IPS-11a (cell line): ENCODE results near the gene USP9Y.

Experiments
- H3K4me3 ChIP-seq: one replicate; pipeline ENCODE4 v1.5.1; 2013; ENCODE audit warnings: low read depth, low read length, control low read depth

The USP9Y gene, protein sequence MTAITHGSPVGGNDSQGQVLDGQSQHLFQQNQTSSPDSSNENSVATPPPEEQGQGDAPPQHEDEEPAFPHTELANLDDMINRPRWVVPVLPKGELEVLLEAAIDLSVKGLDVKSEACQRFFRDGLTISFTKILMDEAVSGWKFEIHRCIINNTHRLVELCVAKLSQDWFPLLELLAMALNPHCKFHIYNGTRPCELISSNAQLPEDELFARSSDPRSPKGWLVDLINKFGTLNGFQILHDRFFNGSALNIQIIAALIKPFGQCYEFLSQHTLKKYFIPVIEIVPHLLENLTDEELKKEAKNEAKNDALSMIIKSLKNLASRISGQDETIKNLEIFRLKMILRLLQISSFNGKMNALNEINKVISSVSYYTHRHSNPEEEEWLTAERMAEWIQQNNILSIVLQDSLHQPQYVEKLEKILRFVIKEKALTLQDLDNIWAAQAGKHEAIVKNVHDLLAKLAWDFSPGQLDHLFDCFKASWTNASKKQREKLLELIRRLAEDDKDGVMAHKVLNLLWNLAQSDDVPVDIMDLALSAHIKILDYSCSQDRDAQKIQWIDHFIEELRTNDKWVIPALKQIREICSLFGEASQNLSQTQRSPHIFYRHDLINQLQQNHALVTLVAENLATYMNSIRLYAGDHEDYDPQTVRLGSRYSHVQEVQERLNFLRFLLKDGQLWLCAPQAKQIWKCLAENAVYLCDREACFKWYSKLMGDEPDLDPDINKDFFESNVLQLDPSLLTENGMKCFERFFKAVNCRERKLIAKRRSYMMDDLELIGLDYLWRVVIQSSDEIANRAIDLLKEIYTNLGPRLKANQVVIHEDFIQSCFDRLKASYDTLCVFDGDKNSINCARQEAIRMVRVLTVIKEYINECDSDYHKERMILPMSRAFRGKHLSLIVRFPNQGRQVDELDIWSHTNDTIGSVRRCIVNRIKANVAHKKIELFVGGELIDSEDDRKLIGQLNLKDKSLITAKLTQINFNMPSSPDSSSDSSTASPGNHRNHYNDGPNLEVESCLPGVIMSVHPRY (N-terminal part only)

GRCh38 chrY:12701181-12701695 is at the start of gene USP9Y:
Gene USP9Y (plus strand): TSS chrY:12701231. CDS start chrY:12709448, 8,217 bp downstream.
- no peak within 1 kb of the TSS for H3K4me3 ChIP-seq

DNA sequence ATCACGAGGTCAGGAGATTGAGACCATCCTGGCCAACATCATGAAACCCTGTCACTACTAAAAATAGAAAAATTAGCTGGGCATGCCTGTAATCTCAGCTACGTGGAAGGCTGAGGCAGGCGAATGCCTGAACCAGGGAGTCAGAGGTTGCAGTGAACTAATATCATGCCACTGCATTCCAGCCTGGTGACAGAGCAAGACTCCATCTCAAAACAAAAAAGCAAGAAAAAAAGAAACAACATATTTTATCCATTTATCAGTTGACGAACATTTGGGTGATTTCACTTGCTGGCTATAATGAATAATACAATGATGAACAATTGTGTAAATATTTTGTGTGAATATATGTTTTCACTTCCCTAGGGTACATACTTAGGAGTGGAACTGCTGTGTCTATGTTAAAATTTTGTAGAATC is 49.4 kb upstream of the USP9Y start:
- H3K4me3 ChIP-seq = no peak overlapping the region

GRCh38 chrY:12661745-12662681 is 39.0 kb upstream of the USP9Y start:
- peak overlapping the region; percentile 92 for H3K4me3 ChIP-seq

DNA sequence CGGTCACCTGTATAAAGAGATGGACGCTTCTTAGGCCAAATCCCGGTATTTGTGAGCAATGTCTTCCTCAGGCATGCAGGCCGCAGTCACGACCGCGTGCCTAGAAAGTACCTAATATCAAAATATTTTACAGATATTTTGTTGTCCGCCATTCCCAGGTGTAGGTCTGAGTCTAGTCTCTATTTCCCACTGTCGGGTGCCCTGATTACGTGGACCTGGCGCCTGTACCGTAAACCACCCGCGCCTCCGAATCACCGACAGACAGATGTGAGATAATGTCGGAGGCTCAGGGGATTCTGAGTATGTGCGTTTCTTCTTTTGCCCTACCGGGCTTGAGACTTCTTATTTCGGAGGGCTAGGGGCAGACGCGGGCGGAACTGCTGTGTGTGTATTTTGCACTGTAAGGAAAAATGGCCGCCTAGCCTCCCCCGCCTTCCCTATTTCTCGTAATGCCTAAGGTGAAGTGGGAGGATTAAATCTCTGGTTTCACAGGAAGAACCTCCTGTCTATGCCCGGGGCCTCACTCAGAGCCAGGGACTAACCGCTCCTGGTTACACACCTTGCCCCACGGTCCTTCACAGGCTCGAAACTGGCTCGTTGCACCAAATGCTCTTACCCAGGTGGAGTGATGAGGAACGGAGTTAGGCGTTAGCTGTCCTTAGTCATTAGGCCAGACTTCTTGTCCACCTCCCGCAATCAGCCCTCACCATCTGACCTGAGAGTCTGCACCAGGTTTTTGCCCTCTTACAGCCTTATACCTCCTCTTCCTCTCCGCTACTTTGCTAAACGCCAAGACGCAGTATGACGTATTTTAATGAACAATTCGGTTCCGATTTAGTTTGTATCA is 38.1 kb upstream of the USP9Y start:
- H3K4me3 ChIP-seq = peak overlapping the region; percentile 92

DNA sequence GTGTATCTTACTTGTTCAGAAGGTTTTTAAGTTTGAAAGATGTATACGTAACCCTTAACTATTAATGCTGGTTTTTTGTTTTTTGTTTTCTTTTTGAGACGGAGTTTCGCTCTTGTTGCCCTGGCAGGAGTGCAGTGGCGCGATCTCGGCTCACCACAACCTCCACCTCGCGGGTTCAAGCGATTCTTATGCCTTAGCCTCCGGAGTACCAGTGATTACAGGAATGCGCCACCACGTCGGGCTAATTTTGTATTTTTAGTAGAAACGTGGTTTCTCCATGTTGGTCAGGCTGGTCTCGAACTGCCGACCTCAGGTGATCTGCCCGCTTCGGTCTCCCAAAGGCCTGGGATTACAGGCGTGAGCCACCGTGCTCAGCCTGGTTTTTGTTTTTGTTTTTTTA is 37.2 kb upstream of the USP9Y start:
- peak overlapping the region; percentile 92 for H3K4me3 ChIP-seq

DNA sequence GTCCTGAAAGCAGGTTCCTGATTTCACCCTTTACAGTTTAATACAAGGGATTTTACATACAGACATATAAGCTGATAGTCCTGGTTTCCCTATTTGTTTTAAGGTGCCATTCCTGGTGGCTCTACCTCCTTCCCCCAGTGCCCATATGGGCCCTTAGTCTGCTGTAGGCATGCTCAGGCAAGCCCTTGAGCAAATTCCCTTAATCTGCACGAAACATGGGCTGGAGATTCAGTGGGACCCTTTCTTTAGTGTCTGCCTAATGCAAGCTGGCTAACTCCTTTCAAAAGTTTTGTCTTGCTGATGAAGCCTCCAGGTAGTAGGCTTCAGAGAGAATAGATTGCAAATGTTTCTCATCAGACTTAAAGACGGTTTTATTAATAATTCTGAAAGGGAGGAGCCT is 22.9 kb upstream of the USP9Y start:
- H3K4me3 ChIP-seq = no peak overlapping the region

GRCh38 chrY:12681535-12681934 is 19.5 kb upstream of the USP9Y start:
- no peak overlapping the region for H3K4me3 ChIP-seq

- H3K4me3 ChIP-seq = no peak overlapping the region
Observed at GRCh38 chrY:12688337-12688736, 12.7 kb upstream of the USP9Y start.

DNA sequence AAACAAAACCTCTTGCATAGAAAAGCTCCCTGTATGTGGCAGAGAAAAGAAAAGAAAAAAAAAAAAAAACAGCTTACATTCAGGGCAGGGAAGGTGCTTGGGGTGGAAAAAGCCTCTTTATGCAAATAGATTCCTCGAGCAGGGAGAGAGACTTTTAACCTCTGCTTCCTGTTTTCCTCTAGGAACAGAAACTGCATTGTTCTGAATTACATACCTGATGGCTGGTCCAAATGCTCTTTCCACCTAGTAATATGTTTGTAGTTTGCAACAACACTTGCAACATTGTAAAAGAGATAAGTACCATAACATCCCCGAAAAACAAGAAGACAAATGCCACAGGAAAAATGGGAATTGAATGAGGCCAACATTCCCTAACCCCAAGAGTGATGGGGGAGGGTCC is 944 bp upstream of the USP9Y start:
- no peak overlapping the region for H3K4me3 ChIP-seq

- no peak overlapping the region for H3K4me3 ChIP-seq
Observed at GRCh38 chrY:12702174-12702573, 1.1 kb downstream of the USP9Y start.

- no peak overlapping the region for H3K4me3 ChIP-seq
Observed at GRCh38 chrY:12710460-12710859, 9.4 kb downstream of the USP9Y start.

GRCh38 chrY:12715376-12715775 is 14.3 kb downstream of the USP9Y start:
- no peak overlapping the region for H3K4me3 ChIP-seq

DNA sequence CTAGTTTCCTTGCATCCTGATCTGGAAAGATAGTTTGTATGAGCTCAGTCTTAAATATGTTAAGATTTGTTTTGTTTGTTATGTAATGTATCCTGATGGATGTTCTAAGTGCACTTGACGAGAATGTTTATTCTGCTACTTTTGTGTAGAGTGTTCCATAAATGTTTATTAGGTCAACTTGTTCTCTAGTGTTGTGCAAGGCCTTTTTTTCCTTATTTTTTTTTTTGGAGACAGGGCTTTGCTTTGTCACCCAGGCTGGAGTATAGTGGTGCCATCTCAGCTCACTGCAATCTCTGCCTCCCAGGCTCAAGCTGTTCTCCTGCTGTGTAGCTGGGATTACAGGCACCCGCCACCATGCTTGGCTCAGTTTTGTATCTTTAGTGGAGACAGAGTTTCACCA is 28.7 kb downstream of the USP9Y start:
- H3K4me3 ChIP-seq = no peak overlapping the region

DNA sequence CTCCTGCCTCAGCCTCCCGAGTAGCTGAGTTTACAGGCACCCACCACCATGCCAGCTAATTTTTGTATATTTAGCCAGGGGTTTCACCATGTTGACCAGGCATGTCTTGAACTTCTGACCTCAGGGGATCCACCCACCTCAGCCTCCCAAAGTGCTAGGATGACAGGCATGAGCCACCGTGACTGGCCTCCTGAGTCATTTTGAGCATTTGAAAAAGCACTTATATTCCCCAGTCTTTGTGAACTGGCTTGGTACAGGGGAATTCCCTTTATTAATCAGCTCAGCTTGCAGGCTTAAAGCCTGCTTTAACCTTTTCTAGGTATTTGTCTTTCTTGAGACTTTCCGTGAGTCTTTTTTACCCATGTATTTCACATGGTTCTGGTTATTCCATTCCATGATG is 32.6 kb downstream of the USP9Y start:
- no peak overlapping the region for H3K4me3 ChIP-seq

- H3K4me3 ChIP-seq = no peak overlapping the region
Observed at GRCh38 chrY:12734051-12734450, 33.0 kb downstream of the USP9Y start.

DNA sequence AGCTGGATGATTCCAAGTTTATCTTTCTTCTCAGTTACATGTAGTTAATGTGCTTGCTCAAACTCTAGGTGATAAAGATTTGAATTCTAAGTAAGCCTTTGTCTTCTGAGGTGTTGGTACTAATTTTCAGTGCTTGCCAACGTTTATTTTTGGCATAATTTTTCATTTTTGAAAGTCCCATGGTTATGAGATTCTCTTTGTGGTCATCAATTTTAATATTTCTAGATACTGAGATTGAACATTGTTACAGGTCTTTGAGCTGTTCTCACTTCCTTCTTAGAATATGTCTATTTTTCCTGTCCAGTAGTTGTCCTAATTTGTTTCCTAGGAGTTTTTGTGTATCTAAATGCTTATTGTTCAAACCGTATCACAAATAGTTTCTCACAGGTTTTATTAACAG is 40.4 kb downstream of the USP9Y start:
- no peak overlapping the region for H3K4me3 ChIP-seq

DNA sequence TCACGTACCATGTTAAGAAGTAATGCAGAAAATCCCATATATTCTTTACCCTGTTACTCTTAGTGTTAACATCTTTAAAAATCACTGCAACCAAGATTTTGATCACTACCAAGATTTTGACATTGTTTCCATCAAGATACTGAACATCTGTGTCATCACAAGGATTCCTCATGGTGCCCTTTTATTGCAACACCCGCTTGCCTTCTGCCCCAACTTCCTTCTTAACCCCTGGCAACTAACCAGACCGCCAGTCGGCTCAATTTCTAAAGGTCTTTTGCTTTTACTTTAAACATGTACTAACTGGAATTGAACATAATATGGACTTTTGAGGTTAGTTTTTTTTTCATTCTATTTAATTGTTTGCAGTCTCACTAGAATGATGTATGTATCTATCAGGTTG is 41.7 kb downstream of the USP9Y start:
- no peak overlapping the region for H3K4me3 ChIP-seq

- no peak overlapping the region for H3K4me3 ChIP-seq
Observed at GRCh38 chrY:12744091-12744490, 43.1 kb downstream of the USP9Y start.

DNA sequence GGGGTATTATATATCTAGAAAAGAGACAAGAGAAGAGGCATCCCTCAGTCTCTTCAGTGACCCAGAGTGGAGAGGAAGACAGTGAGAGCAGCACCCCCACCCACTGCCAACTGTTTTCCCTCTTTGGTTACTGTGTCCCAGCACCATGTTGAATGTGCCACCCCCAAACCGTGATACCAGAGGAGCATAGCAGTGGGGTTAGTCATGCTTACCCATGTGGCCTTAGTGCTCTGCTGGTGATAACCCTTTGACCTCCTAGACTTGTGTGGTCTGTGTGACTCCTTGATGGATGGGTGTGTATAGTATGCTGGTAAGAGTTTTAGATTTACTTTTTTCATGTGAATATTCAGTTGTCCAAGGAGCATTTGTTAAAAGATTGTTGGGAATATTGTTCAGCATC is 48.3 kb downstream of the USP9Y start:
- no peak overlapping the region for H3K4me3 ChIP-seq

GRCh38 chrY:12752856-12753255 is 51.8 kb downstream of the USP9Y start:
- no peak overlapping the region for H3K4me3 ChIP-seq
